Lower lobe of right lung (tissue), 2 donors: ENCODE data around the gene RGS6. TPM values are rescaled to one million over a fixed set of nuclear protein-coding genes. Genes with fewer than 3 reads are reported as not detected.

Experiments
- ATAC-seq, 2 donors: fragments of 200-7000 bp; cut with Tn5 transposase; one replicate each; pipeline ENCODE4 v1.9.1; 2020 to 2022; ENCODE audit warnings: mild to moderate bottlenecking in 2 of 2, moderate library complexity in 2 of 2
- DNase-seq: peaks from one replicate; pipeline ENCODE4 v3.0.0-alpha.2; 2020
- H3K27ac ChIP-seq: fragments of 200-600 bp; one replicate; pipeline ENCODE4 v1.8.0; 2022
- H3K27me3 ChIP-seq: fragments of 200-600 bp; one replicate; pipeline ENCODE4 v1.8.0; 2022; ENCODE audit warnings: low read depth
- H3K36me3 ChIP-seq: fragments of 200-600 bp; one replicate; pipeline ENCODE4 v1.8.0; 2022; ENCODE audit warnings: mild to moderate bottlenecking
- H3K4me1 ChIP-seq: fragments of 200-600 bp; one replicate; pipeline ENCODE4 v1.8.0; 2022
- H3K4me3 ChIP-seq: fragments of 200-600 bp; one replicate; pipeline ENCODE4 v1.8.0; 2022; ENCODE audit warnings: mild to moderate bottlenecking
- H3K9me3 ChIP-seq: fragments of 200-600 bp; one replicate; pipeline ENCODE4 v1.8.0; 2022
- intact Hi-C: fragments of 100-400 bp; cut with DNase I; formaldehyde crosslinking; loops from one replicate; pipeline ENCODE4 v1.11.0; 2022
- total RNA-seq: library from RNA; stranded (reverse); fragmentation: NEBNext Ultra II Directional; extraction: Animal tissue kit (Norgen Biotek cat#: 25700); gene quantifications from one replicate; pipeline ENCODE4 v1.2.1, GENCODE V29; 2021
- TF ChIP-seq, protein P1 (sequence below): fragments of 200-600 bp; IDR thresholded peaks from one replicate; pipeline ENCODE4 v1.8.0; 2022; ENCODE audit warnings: antibody characterized with exemption, mild to moderate bottlenecking
- donor health status: DM: no; HTN: yes; CAD: no; lungs with severe emphysema.

RGS6 gene
- total RNA-seq, 1 donor from 2014 or later = 2.5 TPM

DNA sequence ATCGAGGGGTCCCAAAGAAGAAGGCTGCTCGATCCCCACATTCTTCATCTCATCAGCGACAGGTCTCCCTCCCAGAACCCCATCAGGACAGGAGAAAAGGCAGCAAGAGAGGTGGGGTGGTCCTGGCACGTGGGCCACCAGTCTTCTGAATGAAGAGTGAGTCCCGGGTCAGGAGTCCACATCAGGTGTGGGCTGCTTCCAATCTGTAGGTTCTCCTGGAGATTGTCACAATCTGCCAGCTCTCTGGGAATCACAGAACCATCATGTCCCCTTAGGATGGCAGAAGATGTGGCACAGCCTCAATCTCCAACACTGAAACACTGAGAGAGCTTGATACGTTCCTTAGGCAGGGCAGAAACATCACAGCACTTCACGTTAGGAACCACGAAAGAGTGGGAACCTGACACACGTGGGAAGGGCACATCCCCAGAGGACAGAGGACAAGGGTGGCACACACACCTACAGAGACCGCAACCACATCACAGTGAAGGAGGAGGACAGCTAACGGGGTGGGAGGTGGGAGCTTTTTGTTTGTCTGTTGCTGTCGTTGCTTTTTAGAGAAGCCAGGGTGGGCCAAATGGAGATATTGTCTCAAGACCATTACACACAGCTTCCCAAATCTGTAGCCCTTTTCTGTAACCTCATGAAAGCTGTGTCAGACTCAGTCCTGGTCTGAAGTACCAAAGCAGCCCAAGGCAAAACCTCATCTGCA lies 677.1 kb downstream of the RGS6 start:
- Histone ChIP-seq H3K36me3 (no peaks in the 10 kb centered on the region), H3K27ac (no peak overlapping the region), H3K9me3 (no peaks in the 10 kb centered on the region), H3K4me1 (no peaks in the 10 kb centered on the region), H3K27me3 (no peaks in the 10 kb centered on the region), H3K4me3 (no peak overlapping the region)
- DNase-seq = no peak
- ATAC-seq = no peak
- intact Hi-C loops = no loop called here
- TF ChIP-seq, protein P1, sequence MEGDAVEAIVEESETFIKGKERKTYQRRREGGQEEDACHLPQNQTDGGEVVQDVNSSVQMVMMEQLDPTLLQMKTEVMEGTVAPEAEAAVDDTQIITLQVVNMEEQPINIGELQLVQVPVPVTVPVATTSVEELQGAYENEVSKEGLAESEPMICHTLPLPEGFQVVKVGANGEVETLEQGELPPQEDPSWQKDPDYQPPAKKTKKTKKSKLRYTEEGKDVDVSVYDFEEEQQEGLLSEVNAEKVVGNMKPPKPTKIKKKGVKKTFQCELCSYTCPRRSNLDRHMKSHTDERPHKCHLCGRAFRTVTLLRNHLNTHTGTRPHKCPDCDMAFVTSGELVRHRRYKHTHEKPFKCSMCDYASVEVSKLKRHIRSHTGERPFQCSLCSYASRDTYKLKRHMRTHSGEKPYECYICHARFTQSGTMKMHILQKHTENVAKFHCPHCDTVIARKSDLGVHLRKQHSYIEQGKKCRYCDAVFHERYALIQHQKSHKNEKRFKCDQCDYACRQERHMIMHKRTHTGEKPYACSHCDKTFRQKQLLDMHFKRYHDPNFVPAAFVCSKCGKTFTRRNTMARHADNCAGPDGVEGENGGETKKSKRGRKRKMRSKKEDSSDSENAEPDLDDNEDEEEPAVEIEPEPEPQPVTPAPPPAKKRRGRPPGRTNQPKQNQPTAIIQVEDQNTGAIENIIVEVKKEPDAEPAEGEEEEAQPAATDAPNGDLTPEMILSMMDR = no peak

DNA sequence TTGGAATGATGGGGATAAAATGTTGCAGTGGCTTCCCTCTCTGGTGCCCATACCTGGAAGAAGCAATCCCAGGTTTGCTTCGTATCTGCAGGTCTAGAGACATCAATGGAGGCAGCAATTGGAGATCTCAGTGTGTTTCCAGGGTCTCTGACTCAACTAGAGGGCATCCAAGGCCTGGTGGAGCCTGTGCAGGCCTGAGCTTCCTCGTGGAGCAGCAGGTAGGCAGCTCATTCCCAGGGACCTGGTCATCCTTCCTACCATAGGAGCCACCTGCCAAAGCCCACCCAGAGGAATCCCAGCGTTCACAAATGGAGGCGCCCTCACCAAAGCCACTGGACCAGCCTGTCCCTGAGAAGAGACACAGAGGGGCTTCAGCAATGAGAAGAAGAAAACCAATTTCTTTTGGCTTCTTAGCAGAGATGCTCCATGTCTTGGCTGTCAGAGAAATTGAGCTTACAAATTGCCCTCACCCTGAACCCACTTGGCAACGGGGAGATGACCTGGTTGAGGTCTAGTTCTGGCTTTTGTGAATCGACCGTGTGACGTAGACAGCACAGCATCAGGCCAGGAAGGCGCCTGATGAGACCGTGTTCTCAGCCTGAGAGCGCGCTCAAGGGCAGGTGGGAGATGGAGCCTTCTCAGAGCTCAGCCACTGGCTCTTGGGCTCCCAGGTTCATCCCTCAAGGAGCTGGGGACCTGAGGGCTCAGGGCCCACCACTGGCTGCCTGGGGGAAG lies 678.0 kb downstream of the RGS6 start:
- Histone ChIP-seq H3K9me3 (no peaks in the 10 kb centered on the region), H3K4me1 (no peaks in the 10 kb centered on the region), H3K36me3 (no peaks in the 10 kb centered on the region), H3K27ac (no peak overlapping the region), H3K4me3 (no peak overlapping the region), H3K27me3 (no peaks in the 10 kb centered on the region)
- TF ChIP-seq, protein P1 = no peak
- no peak for DNase-seq
- no peak for ATAC-seq
- intact Hi-C loops = no loop called here

DNA sequence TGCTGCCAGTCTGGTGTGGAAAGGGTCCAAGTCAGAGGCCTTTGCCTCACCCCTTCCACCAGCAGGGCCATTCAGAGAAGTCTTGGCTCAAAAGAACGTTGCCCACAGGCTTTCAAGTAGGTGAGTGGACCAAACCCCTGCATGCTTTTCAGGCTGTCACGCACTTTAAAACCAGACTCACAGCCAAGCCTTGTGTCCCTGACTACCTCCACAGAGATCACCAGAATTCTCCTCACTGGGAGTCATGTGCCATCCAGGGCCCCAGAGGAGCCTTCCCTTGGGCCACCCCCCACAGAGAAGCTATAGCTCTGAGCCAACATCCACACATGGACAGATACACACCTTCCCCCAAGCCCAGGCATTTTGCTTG lies 678.6 kb downstream of the RGS6 start:
- DNase-seq = no peak
- ATAC-seq = no peak
- H3K36me3 ChIP-seq = no peaks in the 10 kb centered on the region
- H3K27me3 ChIP-seq = no peaks in the 10 kb centered on the region
- TF ChIP-seq, protein P1 = no peak
- no peak overlapping the region for H3K27ac ChIP-seq
- H3K9me3 ChIP-seq = no peaks in the 10 kb centered on the region
- intact Hi-C loops = no loop called here
- no peaks in the 10 kb centered on the region for H3K4me1 ChIP-seq
- no peak overlapping the region for H3K4me3 ChIP-seq

DNA sequence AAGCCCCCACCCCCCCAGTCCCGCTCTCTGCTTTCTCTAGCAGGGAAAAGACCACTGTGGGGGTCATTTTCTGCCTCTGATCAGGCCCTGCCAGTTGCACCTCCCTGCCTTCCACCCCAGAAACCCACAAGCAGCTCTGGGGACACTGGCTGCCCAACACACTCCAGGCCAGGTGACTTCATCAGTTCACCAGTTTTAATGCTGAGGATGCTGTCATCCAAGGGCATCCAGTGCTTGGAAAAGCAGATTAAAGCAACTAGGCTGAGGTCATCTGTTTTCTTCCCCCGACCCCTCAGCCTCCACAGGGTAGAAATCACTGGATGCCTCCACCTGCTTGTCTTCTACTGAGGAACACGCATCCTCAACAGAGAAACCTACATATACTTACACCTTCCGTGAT lies 679.3 kb downstream of the RGS6 start:
- H3K4me1 ChIP-seq = no peaks in the 10 kb centered on the region
- TF ChIP-seq, protein P1 = no peak
- no peak overlapping the region for H3K27ac ChIP-seq
- no peaks in the 10 kb centered on the region for H3K36me3 ChIP-seq
- H3K9me3 ChIP-seq = no peaks in the 10 kb centered on the region
- H3K27me3 ChIP-seq = no peaks in the 10 kb centered on the region
- intact Hi-C loops = no loop called here
- ATAC-seq (no peak), DNase-seq (no peak)
- no peak overlapping the region for H3K4me3 ChIP-seq

DNA sequence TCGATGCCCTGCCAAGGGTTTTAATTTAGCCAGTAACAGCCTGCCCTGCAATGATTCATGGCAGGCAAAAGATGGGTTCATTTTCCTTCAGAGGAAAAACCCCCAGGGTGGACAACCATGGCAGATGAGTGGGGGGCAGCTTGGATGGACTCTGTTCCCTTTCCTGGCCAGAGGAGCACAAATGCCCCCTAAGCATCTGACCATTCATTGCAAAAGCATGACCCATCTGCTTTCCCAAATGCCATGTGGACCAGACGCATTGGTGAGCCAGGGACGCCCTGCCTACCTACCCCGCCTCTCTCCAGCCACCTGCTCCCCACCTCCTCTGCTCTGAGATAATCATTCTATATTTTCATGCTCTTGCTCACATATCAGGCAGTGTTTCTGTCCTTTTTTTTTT lies 679.8 kb downstream of the RGS6 start:
- no peaks in the 10 kb centered on the region for H3K27me3 ChIP-seq
- no peak overlapping the region for H3K4me3 ChIP-seq
- H3K4me1 ChIP-seq = no peaks in the 10 kb centered on the region
- DNase-seq = no peak
- H3K36me3 ChIP-seq = no peaks in the 10 kb centered on the region
- H3K9me3 ChIP-seq = no peaks in the 10 kb centered on the region
- intact Hi-C loops = no loop called here
- H3K27ac ChIP-seq = no peak overlapping the region
- ATAC-seq = no peak
- TF ChIP-seq, protein P1 = no peak
